HG02943 (cell line): ENCODE data around the gene FDPS.

ENCODE experiments used
- ATAC-seq: cut with Tn5 transposase; IDR thresholded peaks from one replicate; pipeline ENCODE4 v1.9.1; 2021; ENCODE audit warnings: mild to moderate bottlenecking, low read depth, moderate library complexity; ENCODE audit not compliant: unreplicated experiment

Gene FDPS

GRCh38 chr1:155308493-155309422, at the start of gene FDPS:
Gene FDPS, plus strand, starts transcription at chr1:155308866. Its CDS starts 924 bp downstream, at chr1:155309790.
- peak; percentile 88 for ATAC-seq

GRCh38 chr1:155260276-155260675, 48.4 kb upstream of the FDPS start:
- no peak for ATAC-seq

- no peak for ATAC-seq
Measured at GRCh38 chr1:155261493-155261851, 47.2 kb upstream of the FDPS start.

GRCh38 chr1:155261852-155262673, 46.6 kb upstream of the FDPS start, which contains the start of gene SCAMP3:
Gene SCAMP3, minus strand, starts transcription at chr1:155262360. Its CDS starts 209 bp downstream, at chr1:155262151.
- peak; percentile 87 for ATAC-seq

- ATAC-seq: no peak
Measured at GRCh38 chr1:155263067-155263466, 45.6 kb upstream of the FDPS start.

- ATAC-seq: no peak
Measured at GRCh38 chr1:155266553-155266952, 42.1 kb upstream of the FDPS start.

- ATAC-seq: no peak
Measured at GRCh38 chr1:155267373-155267772, 41.3 kb upstream of the FDPS start.

GRCh38 chr1:155268630-155269029, 40.0 kb upstream of the FDPS start:
- ATAC-seq: no peak

- no peak for ATAC-seq
Measured at GRCh38 chr1:155269381-155269780, 39.3 kb upstream of the FDPS start.

- peak; percentile 13 for ATAC-seq
Measured at GRCh38 chr1:155272466-155273342, 36.0 kb upstream of the FDPS start.

- peak; percentile 64 for ATAC-seq
Measured at GRCh38 chr1:155273343-155274245, 35.1 kb upstream of the FDPS start, which contains the start of gene CLK2. Gene CLK2, minus strand, starts transcription at chr1:155273504. Its CDS starts 2,527 bp downstream, at chr1:155270977.

- peak; percentile 52 for ATAC-seq
Measured at GRCh38 chr1:155277070-155277901, 31.4 kb upstream of the FDPS start, which contains the start of gene HCN3. Gene HCN3, plus strand, starts transcription at chr1:155277463. Its CDS starts 128 bp downstream, at chr1:155277591.

GRCh38 chr1:155277902-155278688, 30.6 kb upstream of the FDPS start:
- ATAC-seq: no peak

GRCh38 chr1:155278689-155279160, 29.9 kb upstream of the FDPS start:
- ATAC-seq: no peak

- ATAC-seq: no peak
Measured at GRCh38 chr1:155279268-155279667, 29.4 kb upstream of the FDPS start.

- ATAC-seq: no peak
Measured at GRCh38 chr1:155282488-155283091, 26.1 kb upstream of the FDPS start.

- ATAC-seq: no peak
Measured at GRCh38 chr1:155284476-155284875, 24.2 kb upstream of the FDPS start.
